HG03103 (cell line): ENCODE data around the gene CFAP210.

Experiments used
- ATAC-seq: cut with Tn5 transposase; IDR thresholded peaks from one replicate; pipeline ENCODE4 v1.9.1; 2021; ENCODE audit warnings: low read depth; ENCODE audit not compliant: unreplicated experiment

The CFAP210 gene

DNA sequence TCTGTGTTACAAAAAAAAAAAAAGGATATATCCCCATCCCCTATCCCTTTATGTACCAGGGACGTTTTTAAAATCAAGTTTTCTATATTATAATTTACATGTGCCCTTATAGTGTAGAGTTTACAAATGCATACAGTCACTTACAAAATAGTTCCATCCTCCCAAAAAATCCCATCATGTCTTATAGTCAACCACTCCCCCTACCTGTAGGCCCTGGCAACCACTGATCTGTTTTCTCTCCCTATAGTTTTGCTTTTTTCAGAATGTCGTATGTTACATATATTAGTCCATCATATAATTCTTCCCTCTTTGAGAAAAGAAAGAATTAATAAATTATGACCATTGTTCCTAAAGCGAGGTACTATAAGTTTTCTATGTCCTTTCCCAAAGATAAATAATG, 17.8 kb downstream of the CFAP210 start:
- ATAC-seq: no peak

DNA sequence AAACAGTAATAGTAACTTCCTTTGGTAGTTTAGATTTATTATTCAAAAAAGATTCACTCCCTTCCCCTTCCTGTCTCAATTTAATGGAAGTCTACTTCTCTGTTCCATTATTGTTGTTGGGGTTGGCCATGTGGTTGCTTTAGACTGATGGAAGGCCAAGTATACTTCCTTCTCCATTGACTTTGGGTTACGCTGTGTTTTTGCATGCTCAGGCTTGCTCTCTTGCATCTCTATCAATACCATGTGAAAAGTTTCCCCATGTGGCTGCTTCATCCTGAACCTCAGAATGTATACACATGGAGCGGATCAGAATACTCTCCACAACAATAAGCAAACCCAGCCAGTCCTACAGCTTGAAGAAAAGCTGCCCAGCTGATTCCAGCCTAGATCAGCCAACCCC, 20.3 kb downstream of the CFAP210 start:
- no peak for ATAC-seq

DNA sequence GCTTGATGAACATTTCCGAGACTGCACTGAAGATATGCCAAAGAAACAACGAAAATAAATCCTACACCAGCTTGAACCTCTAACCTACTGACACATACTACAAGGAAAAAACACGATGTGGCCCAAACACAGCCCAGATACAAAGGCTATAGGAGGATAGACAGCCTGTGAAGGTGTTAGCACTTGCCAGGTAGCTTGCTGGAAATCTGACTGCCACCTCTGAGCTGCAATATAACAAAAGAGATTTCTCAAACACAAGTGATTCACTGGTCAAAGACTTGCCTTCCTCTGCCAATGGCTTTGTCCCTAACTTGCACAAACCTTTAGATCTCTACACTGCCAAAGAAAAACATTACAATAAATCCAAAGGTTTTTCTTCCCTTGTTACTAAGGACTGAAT, 21.1 kb downstream of the CFAP210 start:
- no peak for ATAC-seq

DNA sequence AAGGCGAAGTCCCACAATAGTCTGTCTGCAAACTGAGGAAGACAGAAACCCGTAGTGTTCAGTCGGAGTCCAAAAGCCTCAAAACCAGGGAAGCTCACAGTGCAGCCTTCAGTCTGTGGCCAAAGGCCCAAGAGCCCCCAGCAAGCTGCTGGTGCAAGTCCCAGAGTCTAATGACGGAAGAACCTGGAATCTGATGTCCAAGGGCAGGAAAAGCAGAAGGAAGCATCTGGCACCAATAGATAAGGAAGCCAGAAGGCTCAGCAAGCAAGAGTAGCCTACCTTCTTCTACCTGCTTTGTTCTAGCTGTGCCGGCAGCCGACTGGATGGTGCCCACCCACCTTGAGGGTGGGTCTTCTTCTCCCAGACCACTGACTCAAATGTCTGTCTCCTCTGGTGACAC, 21.8 kb downstream of the CFAP210 start:
- no peak for ATAC-seq

DNA sequence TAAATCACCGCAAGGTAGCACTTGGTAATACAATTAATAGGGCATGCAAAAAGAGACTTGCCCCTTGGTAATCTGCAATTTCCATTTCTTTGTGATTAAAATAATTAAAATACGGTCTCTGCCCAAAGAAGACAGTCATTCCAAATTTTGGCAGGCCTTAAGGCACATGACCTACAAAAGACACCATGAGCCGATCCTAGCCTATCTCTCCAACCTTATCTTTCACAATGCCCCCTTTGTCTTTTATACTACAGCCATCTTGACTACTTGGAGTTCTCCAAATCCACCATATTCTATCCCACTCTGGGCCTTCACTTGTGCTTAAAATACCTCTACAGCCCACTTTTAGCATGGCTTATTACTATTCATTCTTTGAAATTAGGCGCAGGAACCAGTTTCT, 23.3 kb downstream of the CFAP210 start:
- no peak for ATAC-seq

DNA sequence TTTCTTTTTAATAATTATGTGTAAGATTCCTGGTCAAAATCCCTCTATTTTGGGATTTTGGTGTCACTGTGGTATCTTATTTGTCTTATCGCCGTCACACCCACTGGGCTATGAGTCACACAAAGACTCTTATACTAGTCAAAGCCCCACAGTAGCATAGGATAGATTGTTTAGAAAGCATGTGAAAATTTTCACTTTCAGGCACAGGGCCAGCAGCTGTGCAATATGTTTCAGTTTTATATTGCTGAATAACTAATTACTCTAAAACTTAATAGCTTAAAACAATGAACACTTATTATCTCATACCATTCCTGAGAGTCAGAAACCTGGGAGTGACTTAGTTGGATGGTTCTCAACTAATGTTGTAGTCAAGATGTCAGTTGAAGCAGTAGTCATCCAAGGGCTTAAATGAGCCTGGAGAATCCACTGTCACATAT, 24.0 kb downstream of the CFAP210 start:
- no peak for ATAC-seq

DNA sequence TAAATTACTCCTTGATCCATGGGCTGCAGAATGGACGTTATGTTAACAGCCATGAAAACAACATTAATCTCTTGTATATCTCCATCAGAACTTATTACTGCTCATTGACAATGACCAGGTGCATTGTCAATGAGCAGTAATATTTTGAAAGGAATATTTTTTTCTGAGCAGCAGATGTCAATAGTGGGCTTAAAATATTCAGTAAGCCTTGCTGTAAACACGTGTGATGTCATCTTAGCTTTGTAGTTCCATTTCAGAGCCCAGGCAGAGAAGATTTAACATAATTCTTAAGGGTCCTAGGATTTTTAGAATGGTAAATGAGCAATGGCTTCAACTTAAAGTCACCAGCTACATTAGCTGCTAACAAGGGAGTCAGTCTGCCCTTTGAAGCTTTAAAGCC, 26.6 kb downstream of the CFAP210 start:
- ATAC-seq: no peak

DNA sequence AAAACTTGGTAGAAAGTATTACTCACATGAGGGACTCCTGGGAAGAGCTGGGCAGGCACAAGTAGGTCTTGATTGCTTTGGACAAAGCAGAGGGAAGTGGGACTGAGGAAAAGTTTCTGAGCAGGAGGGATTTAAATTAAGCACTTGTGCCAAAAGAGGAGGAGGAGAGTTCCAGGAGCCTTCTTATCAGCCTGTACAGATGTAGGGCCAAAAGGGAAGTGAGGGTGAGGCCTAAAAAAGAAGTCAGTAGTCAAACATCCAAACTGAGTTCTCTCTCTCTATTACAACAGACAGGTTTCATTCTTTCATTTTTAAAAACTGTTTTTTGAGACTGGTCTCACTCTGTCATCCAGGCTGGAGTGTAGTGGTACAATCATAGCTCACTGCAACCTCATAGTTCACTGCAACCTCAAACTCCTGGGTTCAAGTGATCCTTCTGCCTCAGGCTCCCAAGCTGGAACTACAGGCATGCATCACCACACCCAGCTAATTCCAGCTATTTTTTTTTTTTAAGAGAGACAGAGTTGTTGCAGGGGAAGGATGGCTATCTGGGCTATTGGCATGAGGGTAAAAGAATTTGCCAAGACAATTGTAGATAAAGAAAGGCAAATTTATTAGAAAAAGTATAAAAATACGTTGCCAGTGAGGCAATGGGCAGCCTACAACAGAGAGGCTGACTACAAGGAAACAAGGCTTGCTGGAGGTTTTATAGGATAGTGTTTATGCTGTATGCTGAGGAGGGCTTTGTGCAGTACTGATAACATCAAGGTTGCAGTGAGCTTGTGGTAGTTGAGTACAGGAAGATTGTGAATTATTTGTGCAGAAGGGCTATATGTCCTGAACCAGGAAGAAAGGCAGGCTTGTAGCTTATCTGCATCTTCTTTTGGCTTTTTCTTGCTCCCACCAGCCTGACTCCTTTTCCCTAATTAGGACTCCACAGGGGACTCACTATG, 29.0 kb downstream of the CFAP210 start:
- no peak for ATAC-seq

DNA sequence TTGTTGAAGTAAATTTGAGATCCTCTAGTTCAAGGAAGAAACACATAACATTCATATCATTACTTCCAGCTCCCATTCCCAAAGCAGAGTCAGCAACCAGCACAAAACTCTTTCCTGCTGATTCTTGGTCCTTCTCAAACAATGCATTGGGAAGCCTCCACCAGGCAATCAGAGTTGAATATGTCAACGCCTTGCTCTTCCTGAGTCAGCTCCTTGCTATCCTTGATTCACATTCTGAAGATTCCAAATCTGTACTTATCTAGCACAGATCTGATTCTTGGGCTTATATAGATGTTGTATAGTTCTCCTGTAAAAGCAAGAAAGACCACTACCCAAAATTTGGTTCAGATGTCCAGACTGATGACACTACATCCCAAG, 29.6 kb downstream of the CFAP210 start:
- ATAC-seq: no peak

DNA sequence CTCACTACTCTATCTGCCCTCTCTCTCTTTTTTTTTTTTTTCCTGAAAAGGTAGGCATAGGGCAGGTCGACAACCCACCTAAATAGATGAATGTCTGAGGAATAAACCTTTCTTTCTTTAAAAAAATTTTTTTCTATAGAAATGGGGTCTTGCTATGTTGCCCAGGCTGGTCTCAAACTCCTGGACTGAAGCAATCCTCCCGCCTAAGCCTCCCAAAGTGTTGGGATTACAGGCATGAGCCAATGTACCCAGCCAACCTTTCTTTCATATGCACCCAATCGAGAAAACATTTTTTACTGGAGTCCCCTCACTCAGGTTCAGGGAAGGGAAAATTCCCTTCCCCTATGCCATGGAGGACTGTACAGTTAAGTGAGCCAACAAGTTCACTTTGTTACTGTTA, 31.0 kb downstream of the CFAP210 start:
- ATAC-seq: no peak

DNA sequence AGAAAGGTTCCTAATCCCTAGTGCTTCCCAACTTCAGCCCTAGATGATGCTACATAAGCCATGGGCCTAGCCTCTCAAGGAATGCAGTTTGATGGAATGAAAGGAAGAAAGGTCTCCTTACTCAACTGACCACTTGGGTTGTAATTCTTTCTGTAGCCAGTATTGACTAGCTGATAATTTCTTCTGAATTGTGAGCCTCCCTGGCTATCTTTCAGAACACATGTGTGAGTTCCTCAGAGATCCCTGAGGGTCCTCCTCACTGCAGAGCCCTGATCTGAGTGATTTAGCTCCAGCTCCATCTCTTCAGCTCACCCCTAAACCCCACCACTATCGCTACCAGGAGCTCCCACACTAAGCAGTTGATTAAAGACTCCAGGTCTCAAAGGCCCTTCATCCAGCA, 31.5 kb downstream of the CFAP210 start:
- no peak for ATAC-seq

DNA sequence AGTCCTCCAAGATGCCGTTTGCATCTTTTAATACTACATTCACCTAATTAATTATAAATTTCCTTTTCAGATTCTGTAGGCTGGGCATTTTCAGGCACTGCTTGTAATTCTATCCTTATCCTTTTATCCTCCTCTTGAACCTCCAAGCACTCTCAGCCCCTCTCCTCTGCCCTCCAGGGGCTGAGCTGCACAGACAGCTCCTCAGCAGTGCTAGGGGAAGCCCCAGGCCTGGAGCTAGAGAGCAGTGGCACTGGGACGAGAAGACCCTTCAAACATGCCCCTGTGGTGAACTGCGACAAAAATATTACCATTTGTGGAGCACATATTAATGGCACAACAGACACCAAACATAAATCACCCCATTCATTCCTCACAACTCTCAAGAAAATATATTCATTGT, 32.9 kb downstream of the CFAP210 start:
- ATAC-seq: no peak

DNA sequence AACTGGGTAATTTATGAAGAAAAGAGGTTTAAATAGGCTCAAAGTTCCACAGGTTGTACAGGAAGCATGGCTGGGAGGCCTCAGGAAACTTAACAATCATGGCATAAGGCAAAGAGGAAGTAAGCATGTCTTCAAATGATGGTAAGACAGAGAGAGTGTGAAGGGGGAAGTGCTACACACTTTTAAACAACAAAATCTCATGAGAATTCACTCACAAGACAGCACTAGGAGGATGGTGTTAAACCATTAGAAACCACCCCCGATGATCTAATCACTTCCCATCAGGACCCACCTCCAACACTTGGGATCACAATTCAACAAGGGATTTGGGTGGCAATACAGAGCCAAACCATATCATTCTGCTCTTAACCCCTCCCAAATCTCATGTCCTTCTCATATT, 34.9 kb downstream of the CFAP210 start:
- peak; percentile 61 for ATAC-seq

DNA sequence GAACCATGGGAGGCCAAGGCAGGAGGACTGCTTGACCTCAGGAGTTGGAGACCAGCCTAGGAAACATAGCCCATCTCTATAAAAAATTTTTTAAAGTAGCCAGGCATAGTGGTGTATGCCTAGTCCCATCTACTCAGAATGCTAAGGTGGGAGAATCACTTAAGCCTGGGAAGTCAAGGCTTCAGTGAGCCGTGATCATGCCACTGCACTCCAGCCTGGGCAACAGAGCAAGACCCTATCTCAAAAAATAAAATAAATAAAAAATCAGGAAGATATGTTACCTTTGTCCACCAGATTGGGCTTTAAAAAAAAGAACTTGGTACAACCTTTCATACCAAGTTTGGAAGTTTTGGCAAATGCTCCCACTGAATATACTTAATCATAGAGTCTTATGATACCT, 35.3 kb downstream of the CFAP210 start:
- no peak for ATAC-seq

DNA sequence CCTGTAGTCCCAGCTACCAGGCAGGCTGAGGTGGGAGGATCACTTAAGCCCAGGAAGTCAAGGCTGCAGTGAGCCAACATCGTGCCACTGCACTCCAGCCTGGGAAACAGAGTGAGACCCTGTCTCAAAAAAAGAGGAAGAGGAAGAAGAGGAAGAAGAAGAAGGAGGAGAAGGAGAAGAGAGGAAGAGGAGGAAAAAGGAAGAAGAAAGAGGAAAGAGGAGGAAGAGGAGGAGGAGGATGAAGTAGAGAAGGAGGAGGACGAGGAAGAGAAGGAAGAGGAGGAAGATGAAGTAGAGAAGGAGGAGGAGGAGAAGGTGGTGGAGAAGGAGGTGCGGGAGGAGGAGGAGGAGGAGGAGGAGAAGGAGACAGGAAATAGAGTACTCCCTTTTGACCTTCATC, 38.0 kb downstream of the CFAP210 start:
- no peak for ATAC-seq

DNA sequence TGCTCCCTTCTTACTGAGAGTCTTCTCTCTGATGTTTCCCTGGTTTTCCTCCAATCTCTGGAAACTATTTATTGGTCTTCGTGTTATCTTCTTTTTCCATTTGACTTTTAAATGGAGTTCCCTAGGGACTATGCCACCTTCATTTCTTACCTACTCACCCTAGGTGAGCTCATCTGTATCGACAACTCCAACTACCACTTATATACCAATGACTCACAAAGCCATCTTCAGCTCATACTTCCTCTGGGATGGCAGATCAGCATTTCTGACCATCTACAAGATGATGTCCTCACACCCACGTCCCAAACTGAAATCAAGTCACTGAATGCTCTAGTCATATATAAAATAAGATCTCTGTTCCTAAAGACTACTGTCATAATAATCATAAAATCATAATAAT, 40.6 kb downstream of the CFAP210 start:
- no peak for ATAC-seq

DNA sequence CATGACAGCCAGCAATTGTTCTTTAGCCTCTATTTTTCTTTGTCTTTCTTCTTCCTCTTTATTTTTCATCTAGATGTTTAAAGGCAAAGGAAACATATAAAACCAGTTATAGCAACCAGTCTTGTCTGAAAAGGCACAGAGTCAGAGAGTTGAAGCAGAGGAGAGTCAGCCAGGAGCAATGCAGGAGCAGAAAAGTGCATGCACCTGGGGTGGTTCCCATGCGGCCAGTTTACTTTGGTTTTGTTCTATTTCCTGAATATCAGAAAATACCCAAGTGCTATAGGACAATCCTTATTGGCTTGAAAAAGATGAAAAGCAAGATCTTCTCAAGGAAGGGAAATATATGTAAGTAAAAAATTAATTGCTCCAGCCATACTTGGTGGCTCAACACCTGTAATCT, 44.9 kb downstream of the CFAP210 start:
- ATAC-seq: no peak

DNA sequence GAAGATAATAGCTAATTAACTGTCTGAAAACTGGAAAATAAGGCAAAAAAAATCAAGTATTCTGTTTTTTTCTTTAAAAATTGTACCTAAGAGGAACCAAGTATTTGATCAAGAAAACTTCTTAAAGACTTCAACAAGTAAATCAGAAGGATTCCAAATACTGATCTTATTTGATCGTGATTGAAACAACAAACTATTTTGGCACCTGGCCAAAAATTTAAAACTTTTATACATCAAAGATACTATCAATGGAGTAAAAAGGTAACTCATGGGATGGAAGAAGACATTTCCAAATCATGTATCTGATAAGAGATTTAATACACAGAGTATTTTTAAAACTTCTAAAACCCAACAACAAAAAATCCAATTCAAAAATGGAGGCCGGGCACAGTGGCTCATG, 46.7 kb downstream of the CFAP210 start:
- no peak for ATAC-seq

DNA sequence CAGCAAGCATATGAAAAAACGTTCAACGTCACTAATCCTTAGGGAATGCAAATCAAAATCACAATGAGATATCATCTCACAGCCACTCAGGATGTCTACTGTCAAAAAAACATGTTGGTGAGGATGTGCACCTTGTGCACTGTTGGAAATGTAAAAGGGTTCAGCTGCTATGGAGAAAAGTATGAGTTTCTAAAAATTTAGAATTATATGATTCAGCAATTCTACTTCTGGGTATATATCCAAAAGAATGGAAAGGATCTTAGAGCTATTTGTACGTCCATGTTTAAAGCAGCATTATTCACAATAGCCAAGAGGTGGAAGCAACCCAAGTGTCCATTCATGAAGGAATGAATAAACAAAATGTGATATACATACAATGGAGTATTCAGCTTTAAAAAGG, 50.0 kb downstream of the CFAP210 start:
- no peak for ATAC-seq

DNA sequence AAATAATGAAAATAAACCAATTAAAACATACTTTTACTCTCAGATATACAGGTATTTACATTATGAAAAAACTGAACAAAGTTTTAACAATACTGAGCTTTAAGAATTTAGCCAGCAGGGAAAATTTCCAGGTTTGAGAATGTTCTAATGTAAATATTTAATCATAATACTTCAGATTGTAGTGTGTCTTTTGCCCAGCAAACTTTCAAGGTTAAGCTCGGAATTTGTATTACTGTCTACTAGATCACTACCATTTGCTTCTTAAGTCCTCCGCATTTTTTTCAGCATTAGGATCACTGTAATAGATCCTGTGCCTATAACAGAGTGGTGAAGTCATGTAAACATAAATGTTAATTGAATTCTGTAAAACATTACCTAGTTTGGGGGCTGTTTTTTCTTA, 52.7 kb downstream of the CFAP210 start:
- no peak for ATAC-seq

DNA sequence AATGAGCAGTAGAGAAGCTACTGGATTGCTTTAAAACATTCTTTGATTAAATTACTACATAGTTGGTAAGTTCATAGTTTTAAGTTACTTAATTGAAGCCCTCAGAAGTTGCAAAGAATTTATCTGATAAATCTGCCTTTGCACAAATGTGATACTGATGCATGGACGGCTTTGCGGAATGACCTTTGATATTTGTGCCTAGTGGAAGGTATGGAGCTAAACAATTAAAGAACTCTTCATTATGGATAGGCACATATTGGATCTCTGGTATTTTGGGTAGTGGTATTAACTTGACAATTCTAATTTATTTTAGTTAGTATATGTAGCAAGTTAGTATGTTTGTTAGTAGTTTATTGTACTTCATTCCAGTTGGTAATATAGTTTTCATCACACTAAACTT, 54.1 kb downstream of the CFAP210 start:
- no peak for ATAC-seq

DNA sequence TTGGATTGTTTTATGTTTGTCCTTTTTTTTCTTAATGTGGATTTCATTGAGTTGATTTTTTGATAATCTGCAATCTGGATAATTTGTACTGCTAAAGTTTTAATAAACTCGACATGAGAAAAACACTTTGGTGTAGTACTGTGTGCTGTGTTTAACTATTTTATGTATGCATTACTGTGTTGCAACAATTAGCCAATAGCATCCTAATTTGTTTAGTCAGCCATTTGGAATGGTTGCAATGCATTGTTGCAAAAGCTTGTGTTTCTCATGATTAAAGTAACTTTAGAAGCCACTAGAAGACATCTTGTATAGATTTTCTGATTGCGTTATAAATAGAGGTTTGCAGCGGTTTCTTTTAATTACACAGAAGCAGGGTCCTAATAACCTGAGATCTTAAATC, 56.6 kb downstream of the CFAP210 start:
- no peak for ATAC-seq
